HepG2 (cell line): ENCODE data around the gene HECA. TPM values are rescaled to one million over a fixed set of nuclear protein-coding genes. Genes with fewer than 3 reads are reported as not detected.
A peak's percentile ranks its signal among the peaks of the same experiment; 100 is the strongest.

Experiments
- CERS6 ChIP-seq: sonication (generic); formaldehyde crosslinking; IDR thresholded peaks from 2 replicates; pipeline ENCODE4 v1.5.0; 2020; ENCODE audit warnings: missing genetic modification reagents
- CREB1 ChIP-seq, 2 experiments: fragments of 450-650 bp in 1 of 2; IDR thresholded peaks; 2 replicates each; pipeline ENCODE4 v1.6.1; 2016 to 2017; ENCODE audit warnings: control low read depth in 1 of 2, mild to moderate bottlenecking in 1 of 2, missing compliant biosample characterization in 1 of 2, missing genetic modification characterization in 1 of 2
- CSRNP2 ChIP-seq: sonication (generic); formaldehyde crosslinking; conservative IDR thresholded peaks from 2 replicates; pipeline ENCODE4 v1.8.0; 2022; ENCODE audit warnings: low read depth, missing genetic modification reagents
- GMEB2 ChIP-seq: IDR thresholded peaks from 2 replicates; pipeline ENCODE4 v1.6.1; 2016; ENCODE audit warnings: missing biosample characterization, missing genetic modification reagents, low read depth
- HNF1A ChIP-seq, 2 experiments: sonication (generic) in 1 of 2; formaldehyde crosslinking in 1 of 2; IDR thresholded peaks; 2 replicates each; pipeline versions ENCODE4 v1.4.0 to v1.6.1; 2016 to 2020; ENCODE audit warnings: borderline replicate concordance in 1 of 2, low read depth in 1 of 2, mild to moderate bottlenecking in 1 of 2, missing genetic modification reagents in 1 of 2
- HOXA3 ChIP-seq: sonication (generic); formaldehyde crosslinking; IDR thresholded peaks from 2 replicates; pipeline ENCODE4 v1.5.0; 2020; ENCODE audit warnings: missing genetic modification reagents
- MEIS1 ChIP-seq: sonication (generic); formaldehyde crosslinking; IDR thresholded peaks from 2 replicates; pipeline ENCODE4 v1.9.0; 2021; ENCODE audit warnings: mild to moderate bottlenecking, missing genetic modification reagents, moderate library complexity, borderline replicate concordance
- MYC ChIP-seq: sonication (generic); formaldehyde crosslinking; IDR thresholded peaks from 2 replicates; pipeline ENCODE4 v1.9.0; 2021; ENCODE audit warnings: missing genetic modification reagents, borderline replicate concordance
- ZKSCAN8 ChIP-seq: IDR thresholded peaks from 2 replicates; pipeline ENCODE4 v1.6.1; 2016; ENCODE audit warnings: borderline replicate concordance, missing genetic modification reagents, missing compliant biosample characterization
- ZMAT3 ChIP-seq: sonication (generic); formaldehyde crosslinking; conservative IDR thresholded peaks from 2 replicates; pipeline ENCODE4 v1.7.0; 2021; ENCODE audit warnings: missing genetic modification reagents
- ZNF232 ChIP-seq: sonication (generic); formaldehyde crosslinking; IDR thresholded peaks from 2 replicates; pipeline ENCODE4 v1.4.0; 2020; ENCODE audit warnings: missing genetic modification reagents, borderline replicate concordance
- ZNF567 ChIP-seq: sonication (generic); formaldehyde crosslinking; IDR thresholded peaks from 2 replicates; pipeline ENCODE4 v1.8.1; 2023; ENCODE audit warnings: mild to moderate bottlenecking, missing genetic modification reagents, borderline replicate concordance
- ZNF577 ChIP-seq: sonication (generic); formaldehyde crosslinking; IDR thresholded peaks from 2 replicates; pipeline ENCODE4 v1.4.0; 2020; ENCODE audit warnings: mild to moderate bottlenecking, low read depth, missing genetic modification reagents, borderline replicate concordance
- ZNF598 ChIP-seq: sonication (generic); formaldehyde crosslinking; IDR thresholded peaks from 2 replicates; pipeline ENCODE4 v1.5.1; 2020; ENCODE audit warnings: mild to moderate bottlenecking, missing genetic modification reagents, borderline replicate concordance
- ZNF691 ChIP-seq: sonication (generic); formaldehyde crosslinking; IDR thresholded peaks from 2 replicates; pipeline ENCODE4 v1.4.0; 2020; ENCODE audit warnings: missing genetic modification reagents, low read depth, mild to moderate bottlenecking, borderline replicate concordance
- ZNF784 ChIP-seq: sonication (generic); formaldehyde crosslinking; IDR thresholded peaks from 2 replicates; pipeline ENCODE4 v1.5.1; 2020; ENCODE audit warnings: missing genetic modification reagents, mild to moderate bottlenecking, borderline replicate concordance
- polyA plus RNA-seq, 8 experiments: library from polyadenylated mRNA; depleted of rRNA in 3 of 8; stranded (reverse) in 7 of 8; unstranded in 1 of 8; fragments of >200 nt; fragmentation: Illumina TruSeq in 4 of 8; extraction: Trizol in 4 of 8; gene quantifications; 2 replicates each; pipeline versions ENCODE4 v1.2.1 to v1.2.3, GENCODE V29; 2011 to 2016; ENCODE audit warnings: low read depth in 4 of 8, missing spikeins in 1 of 8, mixed read lengths in 1 of 8; ENCODE audit not compliant: insufficient read depth in 1 of 8
- total RNA-seq, 5 experiments: library from RNA; depleted of rRNA; stranded (reverse); fragments of >200 nt; fragmentation: Illumina TruSeq; extraction: Trizol; gene quantifications; 2 replicates each; pipeline ENCODE4 v1.2.3, GENCODE V29; 2016; ENCODE audit warnings: low read depth in 1 of 5

The HECA gene
- total and polyA plus RNA-seq, 2 of the 13 experiments (the other 11 are each of a cell fraction or from before 2014, with no cell fraction given): 0.18 to 0.49 TPM

GRCh38 chr6:139134817-139135577 is at the start of gene HECA (continued):
- TF ChIP-seq CREB1 (IDR thresholded peaks at IDR 0.05) (peak; percentile 100), CREB1 (CRISPR knock-in tag; IDR thresholded peaks at IDR 0.05) (peak; percentile 98), ZNF691 (CRISPR knock-in tag) (no peak), ZNF577 (CRISPR knock-in tag) (no peak), HOXA3 (peak; percentile 100), ZNF784 (no peak), MEIS1 (CRISPR knock-in tag) (no peak), ZMAT3 (CRISPR knock-in tag) (no peak), MYC (CRISPR knock-in tag) (no peak), CSRNP2 (no peak), ZNF232 (CRISPR knock-in tag) (no peak), HNF1A (IDR thresholded peaks at IDR 0.05; ENCODE audit: low read depth) (no peak), HNF1A (CRISPR knock-in tag; IDR thresholded peaks at IDR 0.05; ENCODE audit: borderline replicate concordance) (no peak), CERS6 (no peak), ZKSCAN8 (CRISPR knock-in tag) (no peak), ZNF598 (no peak), GMEB2 (CRISPR knock-in tag) (no peak), ZNF567 (CRISPR knock-in tag) (no peak)
